Panc1 (cell line): ENCODE data around the gene LRMDA. TPM values are rescaled to one million over a fixed set of nuclear protein-coding genes. Genes with fewer than 3 reads are reported as not detected.

ENCODE experiments used
- ATAC-seq: fragments of 200-7000 bp; cut with Tn5 transposase; 2 replicates; pipeline ENCODE4 v1.9.1; 2020; ENCODE audit warnings: mild to moderate bottlenecking, moderate library complexity
- BruUV-seq: library from RNA; stranded (reverse); fragments of 400-500 nt; replicated peaks from 2 replicates; lab custom pipeline; 2021; lab: Mats Ljungman, UMichigan
- CTCF ChIA-PET: fragments of 300-600 bp; sonication (Branson Sonifier 250); formaldehyde crosslinking; loops from one replicate; lab custom pipeline; 2022; ENCODE audit warnings: antibody characterized with exemption; lab: Charles Lee
- POLR2A ChIA-PET: fragments of 300-600 bp; sonication (Branson Sonifier 250); formaldehyde crosslinking; loops from one replicate; lab custom pipeline; 2022; ENCODE audit warnings: antibody characterized with exemption; lab: Charles Lee
- DNase-seq: peaks from one replicate; pipeline ENCODE4 v3.0.0-alpha.2; 2010; ENCODE audit warnings: low read depth, low spot score
- H3K27ac ChIP-seq: 2 replicates; pipeline ENCODE4 v1.5.1; 2011; ENCODE audit warnings: mild to moderate bottlenecking, low read length, inconsistent platforms
- H3K27me3 ChIP-seq: fragments of 200-500 bp; sonication (Bioruptor generic); 2 replicates; pipeline ENCODE4 v1.6.0; 2014; ENCODE audit warnings: low read length, inconsistent platforms; ENCODE audit not compliant: control insufficient read depth, insufficient read depth
- H3K36me3 ChIP-seq: fragments of 200-500 bp; sonication (Bioruptor generic); 2 replicates; pipeline ENCODE4 v1.5.1; 2014; ENCODE audit warnings: inconsistent platforms, mild to moderate bottlenecking, low read length, moderate library complexity; ENCODE audit not compliant: control insufficient read depth, insufficient read depth
- H3K4me1 ChIP-seq: 2 replicates; pipeline ENCODE4 v1.5.1; 2011; ENCODE audit warnings: inconsistent platforms, mild to moderate bottlenecking, low read length, moderate library complexity; ENCODE audit not compliant: control insufficient read depth, insufficient read depth
- H3K4me3 ChIP-seq, 2 experiments: 2 replicates each; pipeline ENCODE4 v1.5.1; 2011 to 2012; ENCODE audit warnings: low read depth in 2 of 2, low read length in 2 of 2, mild to moderate bottlenecking in 2 of 2, inconsistent platforms in 1 of 2, moderate library complexity in 1 of 2
- H3K9me3 ChIP-seq: fragments of 200-500 bp; sonication (Bioruptor generic); 2 replicates; pipeline ENCODE4 v1.5.1; 2014; ENCODE audit warnings: low read depth, mild to moderate bottlenecking, inconsistent platforms, low read length, moderate library complexity; ENCODE audit not compliant: control insufficient read depth, insufficient read depth
- CTCF ChIP-seq: fragments of 450-650 bp; IDR thresholded peaks from 2 replicates; pipeline ENCODE4 v1.5.1; 2017; ENCODE audit warnings: mild to moderate bottlenecking
- POLR2AphosphoS5 ChIP-seq: IDR thresholded peaks from 2 replicates; pipeline ENCODE4 v1.6.1; 2012; ENCODE audit warnings: mild to moderate bottlenecking, low read depth, low read length, moderate library complexity
- REST ChIP-seq, 2 experiments: IDR thresholded peaks; 2 replicates each; pipeline ENCODE4 v1.6.1; 2011 to 2012; ENCODE audit warnings: low read depth in 2 of 2, control low read depth in 1 of 2, low read length in 1 of 2, mild to moderate bottlenecking in 1 of 2, moderate library complexity in 1 of 2; ENCODE audit not compliant: insufficient read depth in 1 of 2
- SIN3A ChIP-seq: IDR thresholded peaks from 2 replicates; pipeline ENCODE4 v1.6.1; 2012; ENCODE audit warnings: low read depth, mild to moderate bottlenecking, low read length, moderate library complexity, borderline replicate concordance; ENCODE audit not compliant: insufficient read depth
- TCF7L2 ChIP-seq: IDR thresholded peaks from 2 replicates; pipeline ENCODE4 v1.6.1; 2011; ENCODE audit warnings: mild to moderate bottlenecking, low read depth, low read length, inconsistent platforms
- in situ Hi-C: cut with HindIII; loops from 2 replicates; pipeline ENCODE4 v1.10.0; 2016; ENCODE audit warnings: low sequenced_read_pairs, low pct_unique_long_range_greater_than_20kb
- intact Hi-C: fragments of 100-400 bp; cut with micrococcal nuclease; formaldehyde crosslinking; loops from one replicate; pipeline ENCODE4 v1.10.0; 2022; ENCODE audit not compliant: unreplicated experiment
- total RNA-seq: library from RNA; stranded (reverse); gene quantifications from one replicate; pipeline ENCODE4 v1.2.1, GENCODE V29; 2021; ENCODE audit not compliant: unreplicated experiment

LRMDA gene
- total RNA-seq, 1 experiment from 2014 or later = 1.2 TPM

- DNase-seq (no peak), ATAC-seq (no peak)
- Histone ChIP-seq H3K36me3 (no peaks in the 10 kb centered on the region), H3K9me3 (no peaks in the 10 kb centered on the region), H3K27ac (no peak overlapping the region), H3K4me1 (no peaks in the 10 kb centered on the region), H3K4me3 (no peak overlapping the region), H3K27me3 (no peaks in the 10 kb centered on the region)
- in situ Hi-C loops = no loop called here
- intact Hi-C loops = no loop called here
- CTCF ChIA-PET = no interaction called here
- no peak for TF ChIP-seq SIN3A
- no peak for TF ChIP-seq POLR2AphosphoS5
- TF ChIP-seq REST (IDR thresholded peaks at IDR 0.05; ENCODE audit: insufficient read depth in 1 of 2, low read depth in 2 of 2, low read length in 1 of 2) = no peak
- no peak for TF ChIP-seq CTCF
- no peak for TF ChIP-seq TCF7L2
- POLR2A ChIA-PET = no interaction called here
- BruUV-seq = no TSS peak
Observed at GRCh38 chr10:75582102-75582501, 150.7 kb downstream of the LRMDA start.

- no peak overlapping the region for H3K4me3 ChIP-seq
- POLR2A ChIA-PET = no interaction called here
- no peaks in the 10 kb centered on the region for H3K9me3 ChIP-seq
- BruUV-seq = no TSS peak
- intact Hi-C loops = no loop called here
- H3K36me3 ChIP-seq = no peaks in the 10 kb centered on the region
- no peak overlapping the region for H3K27ac ChIP-seq
- TF ChIP-seq REST (IDR thresholded peaks at IDR 0.05; ENCODE audit: insufficient read depth in 1 of 2, low read depth in 2 of 2, low read length in 1 of 2) = no peak
- no peak for TF ChIP-seq TCF7L2
- no peak for TF ChIP-seq CTCF
- no peak for TF ChIP-seq POLR2AphosphoS5
- TF ChIP-seq SIN3A = no peak
- ATAC-seq = no peak
- in situ Hi-C loops = no loop called here
- CTCF ChIA-PET = no interaction called here
- H3K4me1 ChIP-seq = no peaks in the 10 kb centered on the region
- no peaks in the 10 kb centered on the region for H3K27me3 ChIP-seq
- DNase-seq = no peak
Observed at GRCh38 chr10:75585294-75585693, 153.9 kb downstream of the LRMDA start.
